Natural killer cell (primary cell): ENCODE results near the gene CST7. TPM values are rescaled to one million over a fixed set of nuclear protein-coding genes. Genes with fewer than 3 reads are reported as not detected.

Experiments used
- ATAC-seq, 3 donors: fragments of 150-1000 bp in 2 of 3; fragments of 200-7000 bp in 1 of 3; cut with Tn5 transposase; 1 replicate in 1 of 3; 2 replicates in 2 of 3; pipeline ENCODE4 v1.10.0; 2021; ENCODE audit warnings: mild to moderate bottlenecking in 2 of 3, moderate library complexity in 2 of 3
- DNase-seq, 2 donors: peaks; one replicate each; pipeline versions ENCODE4 v3.0.0 to v3.0.0-alpha.2; 2013 to 2021; ENCODE audit warnings: mixed read lengths in 1 of 2
- H3K27ac ChIP-seq: one replicate; pipeline ENCODE4 v1.5.1; 2013; ENCODE audit warnings: mild to moderate bottlenecking, low read length
- H3K27me3 ChIP-seq: one replicate; pipeline ENCODE4 v1.6.1; 2013; ENCODE audit warnings: low read length; ENCODE audit not compliant: control insufficient read depth, insufficient read depth
- H3K36me3 ChIP-seq: one replicate; pipeline ENCODE4 v1.6.1; 2013; ENCODE audit warnings: low read length; ENCODE audit not compliant: control insufficient read depth, insufficient read depth
- H3K4me1 ChIP-seq: one replicate; pipeline ENCODE4 v1.6.1; 2013; ENCODE audit warnings: low read length; ENCODE audit not compliant: control insufficient read depth, insufficient read depth
- H3K4me3 ChIP-seq: one replicate; pipeline ENCODE4 v1.5.1; 2013; ENCODE audit warnings: low read length
- H3K9me3 ChIP-seq: one replicate; pipeline ENCODE4 v1.6.1; 2013; ENCODE audit warnings: low read length; ENCODE audit not compliant: control insufficient read depth, insufficient read depth
- H3K27ac Mint-ChIP-seq, 2 donors: one replicate each; pipeline ENCODE4 v1.8.0; 2022; ENCODE audit warnings: mild to moderate bottlenecking in 2 of 2, mixed read lengths in 2 of 2, moderate library complexity in 1 of 2
- H3K27me3 Mint-ChIP-seq, 2 donors: one replicate each; pipeline ENCODE4 v1.8.0; 2022; ENCODE audit warnings: low read depth in 2 of 2, mixed read lengths in 2 of 2
- H3K36me3 Mint-ChIP-seq: one replicate; pipeline ENCODE4 v1.8.0; 2022; ENCODE audit warnings: mixed read lengths
- H3K4me1 Mint-ChIP-seq, 2 donors: one replicate each; pipeline ENCODE4 v1.8.0; 2022; ENCODE audit warnings: mixed read lengths in 2 of 2
- H3K4me3 Mint-ChIP-seq: one replicate; pipeline ENCODE4 v1.8.0; 2022; ENCODE audit warnings: mild to moderate bottlenecking, moderate library complexity, mixed read lengths
- H3K9me3 Mint-ChIP-seq, 2 donors: one replicate each; pipeline ENCODE4 v1.8.0; 2022; ENCODE audit warnings: mixed read lengths in 2 of 2
- CTCF ChIP-seq: fragments of 200-600 bp; IDR thresholded peaks from one replicate; pipeline ENCODE4 v1.8.0; 2022; ENCODE audit warnings: antibody characterized with exemption
- WGBS: methylation state at CpG from one replicate; pipeline ENCODE4 v1.1.7; 2013; ENCODE audit warnings: missing lambda C conversion rate; ENCODE audit not compliant: insufficient coverage; 5-methylcytosine and 5-hydroxymethylcytosine counted together
- intact Hi-C: fragments of 100-400 bp; cut with micrococcal nuclease; formaldehyde crosslinking; loops from one replicate; pipeline ENCODE4 v1.14.2; 2022
- total RNA-seq, 4 donors: library from RNA; stranded (reverse); fragments of 120-200 nt in 1 of 4; gene quantifications; one replicate each; pipeline versions ENCODE4 v1.2.3 to v1.2.4, GENCODE V29; 2013 to 2022

The CST7 gene
- total RNA-seq, 3 donors from 2014 or later (not counting 1 experiment from before 2014, with no cell fraction given): 590 to 700 (median 619) TPM

- DNase-seq (peak; percentile 34 to 35), ATAC-seq (no peak)
- Mint-ChIP-seq H3K36me3 (no peaks in the 10 kb centered on the region), H3K27ac (peak overlapping the region; percentile 98 to 100), H3K27me3 (no peaks in the 10 kb centered on the region), H3K4me1 (peaks cover 74 to 94% of the 10 kb centered on the region in 2 donors), H3K9me3 (no peaks in the 10 kb centered on the region), H3K4me3 (peak overlapping the region; percentile 95)
- TF ChIP-seq CTCF: no peak
- peaks cover 57% of the 10 kb centered on the region for H3K36me3 ChIP-seq
- H3K27me3 ChIP-seq: no peaks in the 10 kb centered on the region
- intact Hi-C loops: loop anchor here (10.0 kb wide), 3 partner anchors 808 to 1588 kb away; partner anchors contain the start of gene GZF1
- WGBS: 57% methylated on average over 11 of the region's 12 CpGs
- peak overlapping the region; percentile 98 for H3K27ac ChIP-seq
- peak overlapping the region; percentile 88 for H3K4me3 ChIP-seq
- H3K4me1 ChIP-seq: peaks cover 84% of the 10 kb centered on the region
- H3K9me3 ChIP-seq: no peaks in the 10 kb centered on the region
Observed at GRCh38 chr20:24952376-24953208, 3.5 kb downstream of the CST7 start.

- H3K27me3 ChIP-seq: no peaks in the 10 kb centered on the region
- peak overlapping the region; percentile 88 for H3K4me3 ChIP-seq
- no peaks in the 10 kb centered on the region for H3K9me3 ChIP-seq
- ATAC-seq (no peak), DNase-seq (peak in 1 of 2 donors; percentile 37)
- no peak for TF ChIP-seq CTCF
- Mint-ChIP-seq H3K4me1 (peaks cover 74 to 94% of the 10 kb centered on the region in 2 donors), H3K27me3 (no peaks in the 10 kb centered on the region), H3K9me3 (no peaks in the 10 kb centered on the region), H3K4me3 (peak overlapping the region; percentile 95), H3K36me3 (no peaks in the 10 kb centered on the region), H3K27ac (peak overlapping the region; percentile 98 to 100)
- peak overlapping the region; percentile 98 for H3K27ac ChIP-seq
- intact Hi-C loops: loop anchor here (10.0 kb wide), 3 partner anchors 808 to 1588 kb away; partner anchors contain the start of gene GZF1
- 61% methylated on average over 8 of the region's 8 CpGs for WGBS
- peaks cover 63% of the 10 kb centered on the region for H3K36me3 ChIP-seq
- H3K4me1 ChIP-seq: peaks cover 90% of the 10 kb centered on the region
Observed at GRCh38 chr20:24953209-24953575, 4.1 kb downstream of the CST7 start.

GRCh38 chr20:24953621-24954133 is 4.6 kb downstream of the CST7 start:
- intact Hi-C loops: loop anchor here (10.0 kb wide), 3 partner anchors 809 to 1589 kb away; partner anchors contain the start of gene GZF1
- peak overlapping the region; percentile 89 for H3K4me3 Mint-ChIP-seq
- peaks cover 92% of the 10 kb centered on the region for H3K4me1 ChIP-seq
- peak; percentile 29 to 52 (median 44) for ATAC-seq
- TF ChIP-seq CTCF: no peak
- H3K27me3 Mint-ChIP-seq: no peaks in the 10 kb centered on the region
- 68% methylated on average over 15 of the region's 16 CpGs for WGBS
- DNase-seq: peak; percentile 73 to 80
- H3K4me3 ChIP-seq: peak overlapping the region; percentile 88
- H3K27ac ChIP-seq: peak overlapping the region; percentile 98
- H3K4me1 Mint-ChIP-seq: peaks cover 72 to 94% of the 10 kb centered on the region in 2 donors
- H3K9me3 Mint-ChIP-seq: no peaks in the 10 kb centered on the region
- H3K27ac Mint-ChIP-seq: peak overlapping the region; percentile 98 to 100
- H3K36me3 Mint-ChIP-seq: no peaks in the 10 kb centered on the region
- H3K9me3 ChIP-seq: no peaks in the 10 kb centered on the region
- H3K36me3 ChIP-seq: peaks cover 68% of the 10 kb centered on the region
- H3K27me3 ChIP-seq: no peaks in the 10 kb centered on the region
